ENCODE measurements around the gene RIMS4.

GRCh38 chr20:44850272-44850671, 39.9 kb upstream of the RIMS4 start:
- TF ChIP-seq CTCF (IDR thresholded peaks at IDR 0.05) (no peak), POLR2A (IDR thresholded peaks at IDR 0.05) (no peak), POLR2AphosphoS5 (IDR thresholded peaks at IDR 0.05) (no peak), EP300 (IDR thresholded peaks at IDR 0.05; ENCODE audit: low read depth) (no peak)
